K562 (cell line): ENCODE data around the gene MT1A. TPM values are rescaled to one million over a fixed set of nuclear protein-coding genes. Genes with fewer than 3 reads are reported as not detected.

ENCODE experiments used
- ATAC-seq: fragments of 200-7000 bp; cut with Tn5 transposase; 3 replicates; pipeline ENCODE4 v1.9.1; 2020; ENCODE audit warnings: moderate library complexity
- BruUV-seq: library from RNA; stranded (reverse); fragments of 400-500 nt; replicated peaks from 2 replicates; lab custom pipeline; 2021; lab: Mats Ljungman, UMichigan
- CTCF ChIA-PET: fragments of 300-600 bp; formaldehyde crosslinking; extraction: SDS; loops from one replicate; lab custom pipeline; 2021; ENCODE audit warnings: low intra/inter-chr PET ratio; lab: Yijun Ruan, JAX
- POLR2A ChIA-PET: fragments of 300-600, 350-650 bp; sonication (Branson Sonifier 250); formaldehyde crosslinking; extraction: SDS; loops from one replicate; lab custom pipeline; 2021; ENCODE audit warnings: antibody characterized with exemption, inconsistent platforms; lab: Yijun Ruan, JAX
- DNase-seq, 4 experiments: peaks; one replicate each; pipeline versions ENCODE4 v3.0.0 to v3.0.0-alpha.2; 2011 to 2018; ENCODE audit warnings: low spot score in 3 of 4, mixed read lengths in 3 of 4; ENCODE audit errors: extremely low read depth in 1 of 4
- FAIRE-seq: peaks from 2 replicates; lab custom pipeline; 2011; peaks lifted over from hg19 to GRCh38; lab: Jason Lieb, UNC
- H2AFZ ChIP-seq: 2 replicates; pipeline ENCODE4 v1.6.0; 2011; ENCODE audit warnings: low read depth, low read length, control low read depth, inconsistent platforms
- H3K27ac ChIP-seq: fragments of 200-600 bp; 3 replicates; pipeline ENCODE4 v1.8.0; 2011; ENCODE audit warnings: low read depth, mild to moderate bottlenecking, control low read depth, inconsistent platforms, low read length, moderate library complexity, mixed read lengths; ENCODE audit errors: extremely low read depth
- H3K27me3 ChIP-seq, 2 experiments: fragments of 300-600 bp in 1 of 2; 2 replicates in 1 of 2; 3 replicates in 1 of 2; pipeline versions ENCODE4 v1.6.0 to v1.8.0; 2011; ENCODE audit warnings: inconsistent platforms in 2 of 2, low read length in 2 of 2, mild to moderate bottlenecking in 1 of 2, mixed read lengths in 1 of 2, moderate library complexity in 1 of 2; ENCODE audit not compliant: control insufficient read depth in 2 of 2, insufficient read depth in 2 of 2
- H3K36me3 ChIP-seq: fragments of 300-600 bp; 3 replicates; pipeline ENCODE4 v1.8.0; 2011; ENCODE audit warnings: mild to moderate bottlenecking, low read length, inconsistent platforms; ENCODE audit not compliant: control insufficient read depth, insufficient read depth
- H3K4me1 ChIP-seq, 2 experiments: fragments of 200-600 bp in 1 of 2; replicated peaks in 1 of 2; 2 replicates in 1 of 2; 3 replicates in 1 of 2; pipeline versions ENCODE4 v1.5.1 to v1.8.0; 2011; ENCODE audit warnings: inconsistent platforms in 2 of 2, low read length in 2 of 2, mild to moderate bottlenecking in 1 of 2, mixed read lengths in 1 of 2, moderate library complexity in 1 of 2; ENCODE audit not compliant: control insufficient read depth in 2 of 2, insufficient read depth in 2 of 2
- H3K4me2 ChIP-seq: 2 replicates; pipeline ENCODE4 v1.6.1; 2011; ENCODE audit warnings: low read length, control low read depth, inconsistent platforms, mixed read lengths; ENCODE audit not compliant: insufficient read depth
- H3K4me3 ChIP-seq: fragments of 200-600 bp; sonication (generic), shearing (Covaris generic); 2 replicates; pipeline ENCODE4 v1.5.1; 2016; ENCODE audit warnings: control low read depth, inconsistent platforms
- H3K79me2 ChIP-seq: fragments of 200-600 bp; 3 replicates; pipeline ENCODE4 v1.8.0; 2011; ENCODE audit warnings: low read length, inconsistent platforms; ENCODE audit not compliant: control insufficient read depth, insufficient read depth
- H3K9ac ChIP-seq, 2 experiments: 2 replicates each; pipeline versions ENCODE4 v1.6.0 to v1.6.1; 2011; ENCODE audit warnings: low read depth in 2 of 2, low read length in 2 of 2, control low read depth in 1 of 2, inconsistent platforms in 1 of 2, mild to moderate bottlenecking in 1 of 2, mixed read lengths in 1 of 2; ENCODE audit not compliant: insufficient read depth in 1 of 2
- H3K9me1 ChIP-seq: one replicate; pipeline ENCODE4 v1.6.0; 2011; ENCODE audit warnings: inconsistent platforms, mild to moderate bottlenecking, low read length, moderate library complexity; ENCODE audit not compliant: control insufficient read depth, insufficient read depth
- H3K9me3 ChIP-seq: replicated peaks from 2 replicates; pipeline ENCODE4 v1.5.1; 2011; ENCODE audit warnings: low read depth, low read length, inconsistent platforms; ENCODE audit not compliant: control insufficient read depth, insufficient read depth
- H4K20me1 ChIP-seq: replicated peaks from 2 replicates; pipeline ENCODE4 v1.6.1; 2011; ENCODE audit warnings: low read length, inconsistent platforms, mixed read lengths; ENCODE audit not compliant: control insufficient read depth, insufficient read depth
- WGBS: fragments of 100-300 bp; shearing (Covaris generic); methylation state at CpG from one replicate; pipeline ENCODE4 v1.1.6; 2016; ENCODE audit warnings: low coverage, mixed read lengths; ENCODE audit not compliant: insufficient coverage; ENCODE audit errors: missing lambda C conversion rate; 5-methylcytosine and 5-hydroxymethylcytosine counted together
- in situ Hi-C: fragments of 300-500 bp; cut with MboI; formaldehyde crosslinking; loops from 4 replicates; pipeline ENCODE4 v1.15.0; 2018; ENCODE audit warnings: inconsistent platforms, mixed read lengths
- intact Hi-C: fragments of 100-400 bp; cut with micrococcal nuclease; formaldehyde crosslinking; loops from 2 replicates; pipeline ENCODE4 v1.14.2; 2022
- polyA plus RNA-seq, 8 experiments: library from polyadenylated mRNA; depleted of rRNA in 4 of 8; stranded (reverse) in 5 of 8; unstranded in 3 of 8; fragments of >200 nt; fragmentation: Nextera tagmentation in 2 of 8; fragmentation: Illumina TruSeq in 1 of 8; extraction: Ambion mirVana in 2 of 8; extraction: Trizol in 1 of 8; gene quantifications; 2 replicates each; pipeline versions ENCODE4 v1.2.1 to v1.2.3, GENCODE V29; 2011 to 2014; ENCODE audit warnings: inconsistent platforms in 1 of 8, missing spikeins in 1 of 8
- total RNA-seq, 7 experiments: library from RNA; depleted of rRNA in 6 of 7; stranded (reverse); fragments of >200 nt in 6 of 7; fragmentation: Illumina TruSeq in 2 of 7; extraction: Trizol in 2 of 7; gene quantifications; 2 replicates each; pipeline versions ENCODE4 v1.2.1 to v1.2.3, GENCODE V29; 2011 to 2021; ENCODE audit warnings: low replicate concordance in 1 of 7
- TF ChIP-seq, protein P1 (sequence below): fragments of 200-800 bp; sonication (Bioruptor generic); IDR thresholded peaks from 2 replicates; pipeline ENCODE4 v1.6.1; 2017; ENCODE audit warnings: missing genetic modification characterization, missing compliant biosample characterization
- TF ChIP-seq, protein P2 (sequence below), 2 experiments: fragments of 450-650 bp; formaldehyde crosslinking in 1 of 2; IDR thresholded peaks; 2 replicates each; pipeline versions ENCODE4 v1.4.0 to v1.6.1; 2014 to 2020; ENCODE audit warnings: mild to moderate bottlenecking in 2 of 2, borderline replicate concordance in 1 of 2, low read depth in 1 of 2
- TF ChIP-seq, protein P3 (sequence below), 2 experiments: fragments of 250-450 bp in 1 of 2; fragments of 450-650 bp in 1 of 2; sonication (Bioruptor Pico) in 1 of 2; IDR thresholded peaks; 2 replicates each; pipeline versions ENCODE4 v1.6.1 to v1.8.0; 2016 to 2021; ENCODE audit warnings: mild to moderate bottlenecking in 2 of 2, moderate library complexity in 2 of 2, missing compliant biosample characterization in 1 of 2, missing genetic modification characterization in 1 of 2
- TF ChIP-seq, protein P4 (sequence below): fragments of 250-450 bp; sonication (Bioruptor Pico); IDR thresholded peaks from 2 replicates; pipeline ENCODE4 v1.4.0; 2020

MT1A gene
- total and polyA plus RNA-seq, 9 of the 15 experiments (the other 6 are each of a cell fraction or from before 2014, with no cell fraction given) = 0.23 TPM; not detected in 8

DNA sequence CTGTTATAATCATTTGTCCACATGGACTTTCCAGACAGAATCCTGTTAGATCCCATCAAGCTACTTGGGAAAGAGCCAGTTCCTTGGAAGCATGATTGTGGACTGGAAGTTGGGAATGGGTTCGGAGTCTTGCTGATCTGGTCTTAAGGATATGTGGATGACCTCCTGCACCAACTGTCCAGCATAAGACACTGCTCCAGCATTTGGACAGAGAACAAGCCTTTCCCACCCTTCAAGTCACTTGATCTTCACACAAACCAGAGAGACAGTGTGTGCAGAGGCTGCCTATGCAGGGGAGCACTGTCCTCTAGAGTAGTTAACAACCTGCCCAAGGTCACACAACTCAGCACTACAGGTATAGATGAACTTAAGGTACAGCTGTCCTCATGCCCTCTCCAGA is 7.4 kb downstream of the MT1A start:
- FAIRE-seq (no peak), ATAC-seq (no peak), DNase-seq (no peak)
- Histone ChIP-seq H3K9me3 (no peaks in the 10 kb centered on the region), H3K27ac (no peak overlapping the region), H3K79me2 (no peaks in the 10 kb centered on the region), H3K9ac (no peak overlapping the region), H2AFZ (no peak overlapping the region), H3K4me3 (no peak overlapping the region), H4K20me1 (no peaks in the 10 kb centered on the region; the same call in 1 of the 2 replicates), H3K27me3 (peaks cover 27 to 57% of the 10 kb centered on the region in 2 experiments), H3K36me3 (no peaks in the 10 kb centered on the region), H3K9me1 (no peaks in the 10 kb centered on the region), H3K4me1 (peaks cover 3 to 13% of the 10 kb centered on the region in 2 experiments; a peak in 3 of 5 replicates), H3K4me2 (no peak overlapping the region)
- intact Hi-C loops = no loop called here
- ChIA-PET POLR2A (no interaction called here), CTCF (no interaction called here)
- no TSS peak for BruUV-seq
- in situ Hi-C loops = no loop called here
- WGBS = 0% methylated on average over 1 of the region's 1 CpG
- TF ChIP-seq, protein P1, sequence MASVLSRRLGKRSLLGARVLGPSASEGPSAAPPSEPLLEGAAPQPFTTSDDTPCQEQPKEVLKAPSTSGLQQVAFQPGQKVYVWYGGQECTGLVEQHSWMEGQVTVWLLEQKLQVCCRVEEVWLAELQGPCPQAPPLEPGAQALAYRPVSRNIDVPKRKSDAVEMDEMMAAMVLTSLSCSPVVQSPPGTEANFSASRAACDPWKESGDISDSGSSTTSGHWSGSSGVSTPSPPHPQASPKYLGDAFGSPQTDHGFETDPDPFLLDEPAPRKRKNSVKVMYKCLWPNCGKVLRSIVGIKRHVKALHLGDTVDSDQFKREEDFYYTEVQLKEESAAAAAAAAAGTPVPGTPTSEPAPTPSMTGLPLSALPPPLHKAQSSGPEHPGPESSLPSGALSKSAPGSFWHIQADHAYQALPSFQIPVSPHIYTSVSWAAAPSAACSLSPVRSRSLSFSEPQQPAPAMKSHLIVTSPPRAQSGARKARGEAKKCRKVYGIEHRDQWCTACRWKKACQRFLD (CRISPR knock-in tag) = no peak
- TF ChIP-seq, protein P2, sequence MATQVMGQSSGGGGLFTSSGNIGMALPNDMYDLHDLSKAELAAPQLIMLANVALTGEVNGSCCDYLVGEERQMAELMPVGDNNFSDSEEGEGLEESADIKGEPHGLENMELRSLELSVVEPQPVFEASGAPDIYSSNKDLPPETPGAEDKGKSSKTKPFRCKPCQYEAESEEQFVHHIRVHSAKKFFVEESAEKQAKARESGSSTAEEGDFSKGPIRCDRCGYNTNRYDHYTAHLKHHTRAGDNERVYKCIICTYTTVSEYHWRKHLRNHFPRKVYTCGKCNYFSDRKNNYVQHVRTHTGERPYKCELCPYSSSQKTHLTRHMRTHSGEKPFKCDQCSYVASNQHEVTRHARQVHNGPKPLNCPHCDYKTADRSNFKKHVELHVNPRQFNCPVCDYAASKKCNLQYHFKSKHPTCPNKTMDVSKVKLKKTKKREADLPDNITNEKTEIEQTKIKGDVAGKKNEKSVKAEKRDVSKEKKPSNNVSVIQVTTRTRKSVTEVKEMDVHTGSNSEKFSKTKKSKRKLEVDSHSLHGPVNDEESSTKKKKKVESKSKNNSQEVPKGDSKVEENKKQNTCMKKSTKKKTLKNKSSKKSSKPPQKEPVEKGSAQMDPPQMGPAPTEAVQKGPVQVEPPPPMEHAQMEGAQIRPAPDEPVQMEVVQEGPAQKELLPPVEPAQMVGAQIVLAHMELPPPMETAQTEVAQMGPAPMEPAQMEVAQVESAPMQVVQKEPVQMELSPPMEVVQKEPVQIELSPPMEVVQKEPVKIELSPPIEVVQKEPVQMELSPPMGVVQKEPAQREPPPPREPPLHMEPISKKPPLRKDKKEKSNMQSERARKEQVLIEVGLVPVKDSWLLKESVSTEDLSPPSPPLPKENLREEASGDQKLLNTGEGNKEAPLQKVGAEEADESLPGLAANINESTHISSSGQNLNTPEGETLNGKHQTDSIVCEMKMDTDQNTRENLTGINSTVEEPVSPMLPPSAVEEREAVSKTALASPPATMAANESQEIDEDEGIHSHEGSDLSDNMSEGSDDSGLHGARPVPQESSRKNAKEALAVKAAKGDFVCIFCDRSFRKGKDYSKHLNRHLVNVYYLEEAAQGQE (IDR thresholded peaks at IDR 0.05; ENCODE audit: borderline replicate concordance) = peak; percentile 54
- TF ChIP-seq, protein P2 (CRISPR knock-in tag; IDR thresholded peaks at IDR 0.05; ENCODE audit: low read depth) = no peak
- TF ChIP-seq, protein P3, sequence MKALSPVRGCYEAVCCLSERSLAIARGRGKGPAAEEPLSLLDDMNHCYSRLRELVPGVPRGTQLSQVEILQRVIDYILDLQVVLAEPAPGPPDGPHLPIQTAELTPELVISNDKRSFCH (CRISPR knock-in tag; IDR thresholded peaks at IDR 0.05) = no peak
- TF ChIP-seq, protein P3 (tag; IDR thresholded peaks at IDR 0.05) = no peak
- TF ChIP-seq, protein P4, sequence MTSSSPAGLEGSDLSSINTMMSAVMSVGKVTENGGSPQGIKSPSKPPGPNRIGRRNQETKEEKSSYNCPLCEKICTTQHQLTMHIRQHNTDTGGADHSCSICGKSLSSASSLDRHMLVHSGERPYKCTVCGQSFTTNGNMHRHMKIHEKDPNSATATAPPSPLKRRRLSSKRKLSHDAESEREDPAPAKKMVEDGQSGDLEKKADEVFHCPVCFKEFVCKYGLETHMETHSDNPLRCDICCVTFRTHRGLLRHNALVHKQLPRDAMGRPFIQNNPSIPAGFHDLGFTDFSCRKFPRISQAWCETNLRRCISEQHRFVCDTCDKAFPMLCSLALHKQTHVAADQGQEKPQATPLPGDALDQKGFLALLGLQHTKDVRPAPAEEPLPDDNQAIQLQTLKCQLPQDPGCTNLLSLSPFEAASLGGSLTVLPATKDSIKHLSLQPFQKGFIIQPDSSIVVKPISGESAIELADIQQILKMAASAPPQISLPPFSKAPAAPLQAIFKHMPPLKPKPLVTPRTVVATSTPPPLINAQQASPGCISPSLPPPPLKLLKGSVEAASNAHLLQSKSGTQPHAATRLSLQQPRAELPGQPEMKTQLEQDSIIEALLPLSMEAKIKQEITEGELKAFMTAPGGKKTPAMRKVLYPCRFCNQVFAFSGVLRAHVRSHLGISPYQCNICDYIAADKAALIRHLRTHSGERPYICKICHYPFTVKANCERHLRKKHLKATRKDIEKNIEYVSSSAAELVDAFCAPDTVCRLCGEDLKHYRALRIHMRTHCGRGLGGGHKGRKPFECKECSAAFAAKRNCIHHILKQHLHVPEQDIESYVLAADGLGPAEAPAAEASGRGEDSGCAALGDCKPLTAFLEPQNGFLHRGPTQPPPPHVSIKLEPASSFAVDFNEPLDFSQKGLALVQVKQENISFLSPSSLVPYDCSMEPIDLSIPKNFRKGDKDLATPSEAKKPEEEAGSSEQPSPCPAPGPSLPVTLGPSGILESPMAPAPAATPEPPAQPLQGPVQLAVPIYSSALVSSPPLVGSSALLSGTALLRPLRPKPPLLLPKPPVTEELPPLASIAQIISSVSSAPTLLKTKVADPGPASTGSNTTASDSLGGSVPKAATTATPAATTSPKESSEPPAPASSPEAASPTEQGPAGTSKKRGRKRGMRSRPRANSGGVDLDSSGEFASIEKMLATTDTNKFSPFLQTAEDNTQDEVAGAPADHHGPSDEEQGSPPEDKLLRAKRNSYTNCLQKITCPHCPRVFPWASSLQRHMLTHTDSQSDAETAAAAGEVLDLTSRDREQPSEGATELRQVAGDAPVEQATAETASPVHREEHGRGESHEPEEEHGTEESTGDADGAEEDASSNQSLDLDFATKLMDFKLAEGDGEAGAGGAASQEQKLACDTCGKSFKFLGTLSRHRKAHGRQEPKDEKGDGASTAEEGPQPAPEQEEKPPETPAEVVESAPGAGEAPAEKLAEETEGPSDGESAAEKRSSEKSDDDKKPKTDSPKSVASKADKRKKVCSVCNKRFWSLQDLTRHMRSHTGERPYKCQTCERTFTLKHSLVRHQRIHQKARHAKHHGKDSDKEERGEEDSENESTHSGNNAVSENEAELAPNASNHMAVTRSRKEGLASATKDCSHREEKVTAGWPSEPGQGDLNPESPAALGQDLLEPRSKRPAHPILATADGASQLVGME (CRISPR knock-in tag) = no peak
